HG02840 (cell line): ENCODE results near the gene TOR4A.

ENCODE experiments used
- ATAC-seq: cut with Tn5 transposase; IDR thresholded peaks from one replicate; pipeline ENCODE4 v1.9.1; 2021; ENCODE audit warnings: mild to moderate bottlenecking, moderate library complexity, moderate number of reproducible peaks; ENCODE audit not compliant: unreplicated experiment, low FRiP score

The TOR4A gene

DNA sequence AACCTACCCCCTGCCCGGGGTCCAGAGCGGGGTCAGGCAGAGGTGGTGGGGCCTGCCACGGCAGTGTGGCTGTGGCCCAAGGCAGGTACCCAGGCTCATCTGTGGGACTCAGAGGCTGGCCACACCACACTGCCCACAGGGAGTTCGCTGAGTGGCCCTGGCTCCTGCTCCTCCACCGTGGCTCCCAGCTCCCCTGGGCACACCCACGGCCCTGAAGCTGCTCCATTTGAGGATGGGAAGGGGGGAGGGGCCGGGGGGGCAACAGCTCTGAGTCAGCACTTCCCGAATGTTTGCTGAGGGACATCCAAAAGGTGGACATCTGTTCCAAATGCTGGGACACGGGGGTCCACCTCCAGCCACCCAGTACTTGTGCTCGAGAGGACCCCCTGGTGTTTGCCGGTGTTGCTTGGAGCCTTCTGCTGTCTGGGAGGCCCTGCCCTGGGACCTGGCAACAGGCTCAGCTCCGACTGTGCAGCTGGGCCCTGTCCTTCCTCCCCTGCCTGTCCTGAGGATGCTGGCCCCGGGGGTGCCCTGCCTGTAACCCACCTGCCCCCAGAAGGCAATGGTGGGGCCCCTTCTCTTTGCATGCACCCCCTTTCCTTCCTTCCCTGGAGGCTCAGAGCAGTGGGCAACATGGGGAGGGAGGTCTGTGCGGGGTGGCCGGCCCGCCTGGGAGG is 27.0 kb downstream of the TOR4A start:
- no peak for ATAC-seq

DNA sequence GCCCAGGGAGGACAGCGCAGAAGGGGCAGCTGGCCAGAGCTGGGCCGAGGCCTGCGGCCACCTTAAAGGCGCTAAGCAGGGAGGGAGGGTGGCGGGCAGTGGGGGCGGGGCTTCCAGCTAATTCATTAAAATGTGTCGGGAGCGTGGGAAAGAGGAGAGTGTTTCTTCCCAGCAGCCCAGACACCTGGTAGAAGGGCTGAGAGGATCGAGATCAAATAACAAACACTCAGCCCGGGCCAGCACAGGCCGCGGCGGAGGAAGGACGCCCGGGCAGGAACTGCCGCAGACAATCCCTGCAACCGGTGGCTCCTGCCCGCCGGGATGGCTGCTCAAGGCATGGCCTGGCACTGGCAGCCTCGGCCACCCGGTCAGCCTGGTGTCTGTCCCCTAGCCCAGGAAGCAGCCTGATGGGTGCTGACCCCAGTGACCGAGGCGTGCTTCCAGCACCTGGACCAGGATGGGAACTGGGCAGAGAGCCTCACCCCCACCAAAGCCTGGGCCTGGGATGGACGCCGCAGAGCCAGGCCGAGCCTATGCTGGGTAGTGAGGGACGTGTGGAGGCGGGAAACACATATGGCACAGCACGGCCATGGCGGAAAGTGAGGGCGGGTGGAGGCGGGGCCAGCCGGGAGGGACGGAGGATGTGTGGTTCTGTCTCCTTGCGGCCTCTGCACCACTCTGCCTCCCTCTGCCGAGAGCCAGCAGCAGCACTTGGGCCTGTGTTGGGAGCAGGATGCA is 27.7 kb downstream of the TOR4A start:
- no peak for ATAC-seq

- ATAC-seq, result no peak
These were observed 28.2 kb downstream of the TOR4A start for GRCh38 chr9:137305798-137306065.

- no peak for ATAC-seq
These were observed 28.7 kb downstream of the TOR4A start for GRCh38 chr9:137306066-137306849.

GRCh38 chr9:137306850-137307254 is 29.3 kb downstream of the TOR4A start:
- no peak for ATAC-seq

DNA sequence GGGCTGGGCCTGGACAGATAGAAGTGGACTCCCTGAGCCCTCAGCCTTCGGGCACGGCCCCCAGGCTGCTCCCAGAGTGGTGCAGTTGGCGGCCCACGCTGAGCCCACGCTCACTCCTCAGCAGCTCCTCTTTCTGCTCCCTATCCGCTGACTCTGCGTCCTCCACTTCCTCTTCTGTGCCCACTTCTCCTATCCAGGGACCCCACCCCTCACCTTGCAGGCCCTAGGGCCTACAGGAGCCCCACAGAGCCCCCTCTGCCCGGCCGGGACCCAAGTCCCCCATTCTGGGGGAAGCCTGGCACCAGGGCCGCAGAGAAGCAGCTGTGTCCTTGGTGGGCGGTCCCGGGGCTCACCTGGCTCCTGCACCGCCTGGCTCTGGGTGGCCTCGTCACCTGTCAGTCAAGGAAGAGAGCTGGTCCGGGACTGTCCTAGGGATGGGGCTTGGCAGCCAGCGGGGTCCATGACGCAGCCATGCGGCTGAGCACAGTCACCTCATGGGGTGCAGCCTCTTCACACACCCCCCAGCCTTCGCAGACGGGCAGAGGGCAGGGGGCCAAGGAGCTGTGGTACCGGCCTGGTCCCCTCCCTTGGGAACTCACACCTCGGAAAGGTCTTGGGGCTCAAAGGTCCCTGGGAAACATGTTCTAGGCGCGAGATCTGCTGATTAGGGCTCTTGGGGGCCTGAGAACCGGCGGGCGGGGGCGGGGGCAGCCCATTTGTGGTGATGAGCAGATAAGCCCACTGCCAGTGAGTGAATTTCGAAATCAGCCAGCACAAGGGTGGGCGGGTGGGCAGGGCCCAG is 29.9 kb downstream of the TOR4A start:
- no peak for ATAC-seq

DNA sequence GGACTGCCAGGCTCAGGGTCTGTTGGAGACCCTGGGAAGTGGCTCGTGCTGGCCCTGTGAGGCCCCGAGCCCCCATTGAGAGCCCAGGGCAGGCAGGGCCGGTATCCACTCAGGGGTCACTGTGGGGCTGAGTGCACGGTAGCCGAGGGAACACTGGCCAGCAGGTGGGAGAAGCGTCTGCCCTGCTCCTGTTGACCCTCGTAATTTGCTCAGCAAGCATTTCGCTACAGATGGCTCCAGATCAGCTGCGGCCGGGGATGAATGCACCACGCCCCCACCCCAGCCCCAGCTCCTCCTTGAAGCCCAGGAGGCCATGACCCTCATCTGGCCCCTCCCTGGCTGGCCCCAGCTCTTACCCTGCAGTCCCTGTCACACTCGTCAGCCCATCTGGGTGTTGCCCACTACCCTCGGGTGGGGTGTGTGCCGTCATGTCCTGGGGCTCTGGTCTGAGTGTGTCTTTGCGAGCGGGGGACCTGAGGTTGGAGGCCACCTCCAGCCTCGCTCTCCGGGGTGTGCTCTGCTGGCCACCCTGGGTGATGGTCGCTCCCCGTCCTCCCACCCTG is 30.6 kb downstream of the TOR4A start:
- no peak for ATAC-seq

- no peak for ATAC-seq
These were observed 32.1 kb downstream of the TOR4A start for GRCh38 chr9:137309368-137310188.

DNA sequence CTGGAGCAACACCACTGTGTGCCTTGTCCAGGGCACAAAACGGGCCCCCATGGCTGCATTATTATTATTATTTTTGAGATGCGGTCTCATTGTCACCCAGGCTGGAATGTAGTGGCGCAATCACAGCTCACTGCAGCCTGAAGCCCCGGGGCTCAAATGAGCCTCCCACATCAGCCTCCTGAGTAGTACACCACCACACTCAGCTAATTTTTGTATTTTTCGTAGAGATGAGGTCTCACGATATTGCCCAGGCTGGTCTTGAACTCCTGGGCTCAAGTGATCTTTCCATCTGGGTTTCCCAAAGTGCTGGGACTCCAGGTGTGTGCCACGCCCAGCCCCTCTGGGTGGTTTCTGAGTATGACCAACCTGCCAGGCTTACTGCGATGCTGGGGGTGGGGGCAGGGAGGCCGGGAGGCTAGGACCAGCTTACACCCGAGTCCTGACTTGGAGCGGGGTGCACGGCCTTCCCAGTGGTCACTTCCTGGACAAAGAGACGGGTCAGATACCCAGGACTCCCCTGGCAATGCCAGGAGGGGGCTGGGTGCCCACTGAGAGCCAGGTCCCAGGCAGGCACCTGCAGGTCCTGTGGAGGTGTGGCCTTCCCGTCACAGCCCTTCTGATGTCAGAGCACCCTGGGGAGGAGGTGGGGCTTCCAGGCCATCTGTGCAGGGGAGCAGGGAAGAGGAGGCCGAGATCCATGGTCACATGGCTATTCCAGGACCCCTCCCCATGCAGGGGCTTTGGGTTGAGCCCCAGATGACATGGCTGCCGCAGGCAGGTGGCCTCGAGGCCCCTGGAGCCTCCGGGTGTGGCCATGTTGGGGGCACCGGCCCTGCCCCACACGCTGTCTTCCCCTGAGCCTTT is 32.9 kb downstream of the TOR4A start:
- ATAC-seq, result no peak

DNA sequence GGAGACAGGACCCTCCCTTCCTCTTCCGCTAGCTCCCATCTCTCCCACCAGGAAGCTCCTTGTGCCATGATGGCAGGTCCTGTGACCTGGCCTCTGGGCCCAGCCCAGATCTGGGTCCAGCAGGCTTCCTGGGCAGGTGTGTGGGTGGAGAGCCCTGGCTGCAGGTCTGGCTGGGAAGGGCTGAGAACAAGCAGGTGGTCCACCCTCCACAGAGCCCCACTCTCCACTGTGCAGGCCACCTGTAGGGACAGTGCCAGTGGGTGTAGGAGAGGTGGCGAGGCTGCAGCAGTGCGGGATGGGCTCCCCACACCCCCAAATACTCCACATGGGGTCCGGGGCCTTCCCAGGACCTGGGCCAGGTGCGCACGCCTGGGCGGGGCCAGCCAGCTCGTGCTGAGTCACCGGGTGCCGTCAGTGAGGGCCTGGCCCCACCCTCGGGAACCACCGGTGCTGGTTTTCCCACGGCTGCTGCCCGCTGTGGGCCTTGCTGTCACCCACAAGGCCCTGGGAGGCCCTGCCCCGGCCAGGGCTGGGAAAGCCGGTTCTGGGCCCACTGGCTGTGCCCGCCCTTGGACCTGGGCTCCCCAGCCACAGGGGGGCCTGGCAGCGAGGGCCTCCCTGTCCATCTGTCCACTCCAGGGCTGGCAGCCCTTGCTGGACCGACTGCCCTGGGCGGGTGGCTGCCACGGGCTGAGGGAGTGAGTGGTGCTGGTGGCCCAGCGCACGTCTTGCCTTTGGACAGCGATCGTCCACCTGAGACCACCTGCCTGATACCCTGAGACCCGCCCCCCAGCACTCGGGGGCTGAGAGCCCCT is 33.9 kb downstream of the TOR4A start:
- ATAC-seq, result no peak

- ATAC-seq, result no peak
These were observed 34.7 kb downstream of the TOR4A start for GRCh38 chr9:137311986-137312851.

GRCh38 chr9:137312852-137313325 is 35.4 kb downstream of the TOR4A start:
- no peak for ATAC-seq

GRCh38 chr9:137313326-137313936 is 35.9 kb downstream of the TOR4A start:
- no peak for ATAC-seq

DNA sequence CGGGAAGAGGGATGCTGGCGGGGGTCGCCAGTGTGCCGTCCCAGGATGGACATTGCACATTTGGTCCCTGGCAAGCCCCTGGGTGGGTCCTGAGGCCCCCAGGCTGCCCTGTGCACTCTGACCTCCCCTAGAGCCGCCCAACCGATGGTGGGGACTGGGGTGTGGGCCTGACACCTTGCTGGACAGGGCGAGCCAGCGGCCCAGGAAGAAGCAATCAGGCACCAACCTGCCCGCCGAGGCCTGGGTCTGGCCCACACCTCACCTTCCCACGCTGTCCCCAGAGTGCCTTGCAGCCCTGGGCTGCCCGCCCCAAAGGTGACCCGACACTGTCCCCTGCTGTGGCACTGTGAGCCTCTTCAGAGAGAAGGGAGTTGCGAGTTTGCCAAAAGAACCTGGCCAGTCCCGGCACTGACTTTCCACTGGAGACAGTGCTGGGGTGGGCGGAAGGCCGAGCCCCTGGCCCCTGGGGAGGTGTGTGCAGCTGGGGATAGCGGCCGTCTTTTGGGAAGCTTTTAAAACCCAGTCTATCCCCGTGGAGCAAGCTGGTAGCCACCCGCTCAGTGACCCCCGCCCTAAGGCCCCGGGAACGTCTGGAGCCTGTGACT is 36.5 kb downstream of the TOR4A start:
- ATAC-seq, result no peak

DNA sequence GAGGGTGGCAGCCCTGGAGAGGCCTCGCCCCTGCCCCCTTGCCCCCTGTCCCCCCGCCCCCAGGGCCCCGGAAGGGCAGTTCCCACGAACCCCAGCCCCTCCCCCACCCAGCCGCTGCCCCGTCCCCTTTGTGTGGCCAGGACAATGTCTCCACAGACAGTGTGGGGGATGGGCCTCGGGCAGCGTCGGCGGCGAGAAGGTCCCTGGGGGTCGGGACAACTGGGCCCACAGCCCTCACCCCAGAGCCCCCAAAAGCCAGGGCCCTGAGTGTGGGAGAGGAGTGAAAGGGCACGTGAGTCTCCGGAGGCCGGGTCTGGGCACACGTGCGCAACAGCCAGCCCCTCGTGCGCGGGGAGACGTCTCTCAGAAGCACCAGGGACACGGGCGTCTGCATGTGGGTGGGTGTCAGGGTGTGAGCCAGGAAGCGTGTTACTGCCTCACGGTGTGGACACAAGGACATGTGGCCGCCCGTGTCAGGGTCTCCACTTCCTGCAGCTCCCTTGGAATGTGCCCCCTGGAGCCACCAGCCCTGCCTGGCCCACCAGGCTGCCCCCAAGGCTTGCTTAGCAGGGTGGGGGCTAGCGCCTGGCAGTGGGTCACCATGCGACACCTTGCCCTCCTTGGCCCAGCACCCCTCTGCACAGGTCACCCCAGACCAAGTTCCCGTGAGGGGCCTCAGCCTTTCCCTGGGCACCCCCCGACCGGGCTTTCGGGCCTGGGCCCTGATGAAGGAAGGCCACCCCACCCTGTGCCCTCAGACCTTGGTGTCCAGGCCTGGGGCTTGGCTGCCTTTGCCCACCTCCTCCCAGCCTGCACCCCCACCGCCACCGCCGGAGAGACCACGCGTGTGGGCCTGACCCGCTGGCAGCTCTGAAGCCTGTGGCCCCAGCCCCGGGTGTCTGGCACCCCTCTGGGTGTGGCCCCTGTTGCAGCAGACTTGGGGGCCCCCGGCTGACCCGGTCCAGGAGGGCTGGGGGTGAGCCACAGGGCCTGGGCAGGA is 37.3 kb downstream of the TOR4A start:
- no peak for ATAC-seq
